NB4 (cell line): ENCODE results near the gene ACSL3.

Source experiments
- TF ChIP-seq, protein P1 (sequence below): IDR thresholded peaks from one replicate; pipeline ENCODE4 v1.5.1; 2012; ENCODE audit warnings: low read depth, low read length
- TF ChIP-seq, protein P2 (sequence below): IDR thresholded peaks from 2 replicates; pipeline ENCODE4 v1.6.1; 2011; ENCODE audit warnings: low read depth, low read length

DNA sequence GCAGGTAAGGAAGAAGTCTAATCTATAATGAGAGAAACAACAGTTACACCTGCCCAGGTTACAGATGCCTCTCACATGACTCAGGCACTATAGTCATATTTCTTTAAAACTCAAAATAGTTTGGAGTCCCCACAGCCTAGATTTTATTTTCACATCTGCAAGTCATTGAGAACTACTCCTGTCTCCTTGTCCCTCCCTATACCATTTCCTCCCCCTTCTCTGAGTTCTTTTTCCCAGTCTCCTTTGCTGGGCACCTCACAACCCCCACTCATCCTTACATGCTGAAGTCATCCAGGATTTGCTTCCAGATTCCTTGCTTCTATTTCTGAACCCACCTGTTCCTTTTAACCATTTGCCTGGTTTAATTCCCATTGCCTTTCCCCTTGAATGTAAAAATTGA lies 118.0 kb downstream of the ACSL3 start:
- TF ChIP-seq, protein P1, sequence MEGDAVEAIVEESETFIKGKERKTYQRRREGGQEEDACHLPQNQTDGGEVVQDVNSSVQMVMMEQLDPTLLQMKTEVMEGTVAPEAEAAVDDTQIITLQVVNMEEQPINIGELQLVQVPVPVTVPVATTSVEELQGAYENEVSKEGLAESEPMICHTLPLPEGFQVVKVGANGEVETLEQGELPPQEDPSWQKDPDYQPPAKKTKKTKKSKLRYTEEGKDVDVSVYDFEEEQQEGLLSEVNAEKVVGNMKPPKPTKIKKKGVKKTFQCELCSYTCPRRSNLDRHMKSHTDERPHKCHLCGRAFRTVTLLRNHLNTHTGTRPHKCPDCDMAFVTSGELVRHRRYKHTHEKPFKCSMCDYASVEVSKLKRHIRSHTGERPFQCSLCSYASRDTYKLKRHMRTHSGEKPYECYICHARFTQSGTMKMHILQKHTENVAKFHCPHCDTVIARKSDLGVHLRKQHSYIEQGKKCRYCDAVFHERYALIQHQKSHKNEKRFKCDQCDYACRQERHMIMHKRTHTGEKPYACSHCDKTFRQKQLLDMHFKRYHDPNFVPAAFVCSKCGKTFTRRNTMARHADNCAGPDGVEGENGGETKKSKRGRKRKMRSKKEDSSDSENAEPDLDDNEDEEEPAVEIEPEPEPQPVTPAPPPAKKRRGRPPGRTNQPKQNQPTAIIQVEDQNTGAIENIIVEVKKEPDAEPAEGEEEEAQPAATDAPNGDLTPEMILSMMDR, result no peak
- TF ChIP-seq, protein P2, sequence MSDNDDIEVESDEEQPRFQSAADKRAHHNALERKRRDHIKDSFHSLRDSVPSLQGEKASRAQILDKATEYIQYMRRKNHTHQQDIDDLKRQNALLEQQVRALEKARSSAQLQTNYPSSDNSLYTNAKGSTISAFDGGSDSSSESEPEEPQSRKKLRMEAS, result no peak
